HEK293 (cell line): ENCODE measurements around the gene C9orf57.
"Not testable (repeated sequence)": the region's sequence is repeated elsewhere in the genome, so short reads cannot be mapped to it uniquely, and the experiment has no call there.

ENCODE experiments used
- CTCF ChIA-PET: fragments of 350-600 bp; formaldehyde crosslinking; extraction: SDS; loops from one replicate; lab custom pipeline; 2021; ENCODE audit warnings: antibody characterized with exemption; lab: Yijun Ruan, JAX
- POLR2A ChIA-PET: fragments of 300-600 bp; formaldehyde crosslinking; extraction: SDS; loops from one replicate; lab custom pipeline; 2020; ENCODE audit warnings: antibody characterized with exemption, inconsistent platforms; lab: Yijun Ruan, JAX
- H3K27ac ChIP-seq: fragments of 200-500 bp; sonication (Bioruptor generic); 2 replicates; pipeline ENCODE4 v1.5.1; 2014; ENCODE audit warnings: low read depth, low read length, control low read depth, inconsistent platforms; ENCODE audit errors: extremely low read depth
- H3K36me3 ChIP-seq, 2 experiments: fragments of 200-500 bp in 1 of 2; sonication (Bioruptor generic) in 1 of 2; 1 replicate in 1 of 2; 2 replicates in 1 of 2; pipeline ENCODE4 v1.5.1; 2014 to 2017; ENCODE audit warnings: inconsistent platforms in 2 of 2, low read length in 2 of 2; ENCODE audit not compliant: control insufficient read depth in 2 of 2, insufficient read depth in 1 of 2
- H3K4me1 ChIP-seq: fragments of 200-500 bp; sonication (Bioruptor generic); 2 replicates; pipeline ENCODE4 v1.5.1; 2014; ENCODE audit warnings: mild to moderate bottlenecking, low read length, inconsistent platforms; ENCODE audit not compliant: control insufficient read depth, insufficient read depth
- H3K4me3 ChIP-seq: 2 replicates; pipeline ENCODE4 v1.5.1; 2011; ENCODE audit warnings: low read depth, mild to moderate bottlenecking, control low read depth, low read length, moderate library complexity
- H3K9me3 ChIP-seq: fragments of 200-500 bp; sonication (Bioruptor generic); 2 replicates; pipeline ENCODE4 v1.5.1; 2014; ENCODE audit warnings: low read depth, low read length, inconsistent platforms; ENCODE audit not compliant: control insufficient read depth, insufficient read depth
- EGR2 ChIP-seq: fragments of 450-650 bp; formaldehyde crosslinking; IDR thresholded peaks from 2 replicates; pipeline ENCODE4 v1.5.1; 2016; ENCODE audit warnings: low read depth, missing biosample characterization, missing genetic modification characterization
- KLF10 ChIP-seq: fragments of 450-650 bp; IDR thresholded peaks from 2 replicates; pipeline ENCODE4 v1.5.1; 2018; ENCODE audit warnings: missing biosample characterization, mild to moderate bottlenecking, missing genetic modification characterization
- OSR2 ChIP-seq: fragments of 450-650 bp; formaldehyde crosslinking; IDR thresholded peaks from 2 replicates; pipeline ENCODE4 v1.5.1; 2016; ENCODE audit warnings: missing biosample characterization, missing genetic modification characterization
- ZBTB21 ChIP-seq: fragments of 450-650 bp; formaldehyde crosslinking; IDR thresholded peaks from 2 replicates; pipeline ENCODE4 v1.5.1; 2017; ENCODE audit warnings: missing biosample characterization, missing genetic modification characterization
- ZFP69B ChIP-seq: fragments of 450-650 bp; formaldehyde crosslinking; IDR thresholded peaks from 2 replicates; pipeline ENCODE4 v1.5.1; 2016; ENCODE audit warnings: missing biosample characterization, missing genetic modification characterization
- ZNF10 ChIP-seq: fragments of 450-650 bp; formaldehyde crosslinking; IDR thresholded peaks from 2 replicates; pipeline ENCODE4 v1.5.1; 2017; ENCODE audit warnings: missing biosample characterization, missing genetic modification characterization
- ZNF140 ChIP-seq: fragments of 450-650 bp; formaldehyde crosslinking; IDR thresholded peaks from 2 replicates; pipeline ENCODE4 v1.5.1; 2016; ENCODE audit warnings: missing biosample characterization, missing genetic modification characterization
- ZNF146 ChIP-seq: fragments of 450-650 bp; formaldehyde crosslinking; IDR thresholded peaks from 2 replicates; pipeline ENCODE4 v1.5.1; 2016; ENCODE audit warnings: missing biosample characterization, missing genetic modification characterization
- ZNF155 ChIP-seq: fragments of 450-650 bp; formaldehyde crosslinking; IDR thresholded peaks from 2 replicates; pipeline ENCODE4 v1.5.1; 2016; ENCODE audit warnings: missing biosample characterization, missing genetic modification characterization
- ZNF16 ChIP-seq: fragments of 450-650 bp; formaldehyde crosslinking; IDR thresholded peaks from 2 replicates; pipeline ENCODE4 v1.5.1; 2016; ENCODE audit warnings: low read depth, missing biosample characterization, missing genetic modification characterization
- ZNF394 ChIP-seq: fragments of 450-650 bp; formaldehyde crosslinking; IDR thresholded peaks from 2 replicates; pipeline ENCODE4 v1.5.1; 2016; ENCODE audit warnings: missing biosample characterization, missing genetic modification characterization, mild to moderate bottlenecking, moderate library complexity, borderline replicate concordance
- ZNF423 ChIP-seq: fragments of 450-650 bp; formaldehyde crosslinking; IDR thresholded peaks from 2 replicates; pipeline ENCODE4 v1.5.1; 2016; ENCODE audit warnings: missing biosample characterization, missing genetic modification characterization
- ZNF426 ChIP-seq: fragments of 450-650 bp; formaldehyde crosslinking; IDR thresholded peaks from 2 replicates; pipeline ENCODE4 v1.5.1; 2017; ENCODE audit warnings: missing biosample characterization, missing genetic modification characterization, mild to moderate bottlenecking, inconsistent platforms, moderate library complexity
- ZNF501 ChIP-seq: fragments of 450-650 bp; formaldehyde crosslinking; IDR thresholded peaks from 2 replicates; pipeline ENCODE4 v1.5.1; 2016; ENCODE audit warnings: missing biosample characterization, missing genetic modification characterization
- ZNF555 ChIP-seq: fragments of 450-650 bp; formaldehyde crosslinking; conservative IDR thresholded peaks from 2 replicates; pipeline ENCODE4 v1.5.1; 2017; ENCODE audit warnings: missing biosample characterization, mild to moderate bottlenecking, missing genetic modification characterization, inconsistent platforms
- ZNF621 ChIP-seq: fragments of 450-650 bp; formaldehyde crosslinking; IDR thresholded peaks from 2 replicates; pipeline ENCODE4 v1.5.1; 2017; ENCODE audit warnings: missing biosample characterization, missing genetic modification characterization
- ZNF677 ChIP-seq: fragments of 450-650 bp; IDR thresholded peaks from 2 replicates; pipeline ENCODE4 v1.5.0; 2018; ENCODE audit warnings: missing biosample characterization, mild to moderate bottlenecking, missing genetic modification characterization, moderate library complexity
- ZNF701 ChIP-seq: fragments of 450-650 bp; formaldehyde crosslinking; IDR thresholded peaks from 2 replicates; pipeline ENCODE4 v1.5.1; 2016; ENCODE audit warnings: missing biosample characterization, missing genetic modification characterization
- ZNF777 ChIP-seq: fragments of 450-650 bp; formaldehyde crosslinking; IDR thresholded peaks from 2 replicates; pipeline ENCODE4 v1.5.1; 2017; ENCODE audit warnings: missing biosample characterization, missing genetic modification characterization, borderline replicate concordance
- ZNF837 ChIP-seq: fragments of 450-650 bp; formaldehyde crosslinking; IDR thresholded peaks from 2 replicates; pipeline ENCODE4 v1.5.1; 2016; ENCODE audit warnings: missing biosample characterization, missing genetic modification characterization
- TF ChIP-seq, protein P1 (sequence below): fragments of 450-650 bp; formaldehyde crosslinking; IDR thresholded peaks from 2 replicates; pipeline ENCODE4 v1.5.1; 2016; ENCODE audit warnings: missing biosample characterization, missing genetic modification characterization
- TF ChIP-seq, protein P2 (sequence below): fragments of 450-650 bp; formaldehyde crosslinking; conservative IDR thresholded peaks from 2 replicates; pipeline ENCODE4 v1.5.1; 2016; ENCODE audit warnings: low read depth, missing biosample characterization, missing genetic modification characterization
- TF ChIP-seq, protein P3 (sequence below): fragments of 450-650 bp; formaldehyde crosslinking; IDR thresholded peaks from 2 replicates; pipeline ENCODE4 v1.5.1; 2016; ENCODE audit warnings: missing biosample characterization, missing genetic modification characterization

C9orf57 gene

DNA sequence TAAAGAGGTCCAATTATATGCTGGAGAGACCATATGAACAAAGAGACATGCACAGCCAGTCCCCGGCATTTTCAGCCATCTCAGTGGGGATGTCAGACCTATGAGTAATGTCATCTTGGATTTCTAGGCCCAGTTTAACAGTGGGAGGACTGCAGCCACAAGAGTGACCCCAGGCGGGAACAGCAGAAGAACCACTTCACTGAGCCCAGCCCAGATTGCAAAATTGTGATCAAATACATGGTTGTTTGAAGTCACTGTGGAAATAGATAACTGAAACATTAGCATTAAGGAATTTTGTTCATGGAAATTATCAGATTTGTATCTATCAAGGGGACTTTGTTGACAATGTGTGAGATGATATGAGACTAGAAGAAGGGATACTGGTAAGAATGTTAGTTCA is 42.1 kb upstream of the C9orf57 start:
- H3K27ac ChIP-seq = no peak overlapping the region
- H3K9me3 ChIP-seq = no peaks in the 10 kb centered on the region
- no peaks in the 10 kb centered on the region for H3K36me3 ChIP-seq
- no peak overlapping the region for H3K4me3 ChIP-seq
- CTCF ChIA-PET = interaction anchor here (0.5 to 0.7 kb wide), 3 partner anchors 96 to 1108 kb away, joined by 3 to 6 read pairs (median 6); no protein-coding TSS in a partner anchor
- no peak for TF ChIP-seq ZFP69B (tag by site-specific recombination)
- no peak for TF ChIP-seq ZNF155
- no peak for TF ChIP-seq ZNF621 (tag by site-specific recombination)
- TF ChIP-seq ZNF777 (tag by site-specific recombination) = no peak
- no peak for TF ChIP-seq ZNF10 (tag by site-specific recombination)
- TF ChIP-seq ZNF501 (tag by site-specific recombination) = no peak
- TF ChIP-seq KLF10 (tag by site-specific recombination) = no peak
- TF ChIP-seq ZBTB21 (tag by site-specific recombination) = no peak
- TF ChIP-seq ZNF837 = no peak
- no peak for TF ChIP-seq ZNF16 (tag by site-specific recombination)
- no peaks in the 10 kb centered on the region for H3K4me1 ChIP-seq
- POLR2A ChIA-PET = interaction anchor here (0.6 kb wide), 1 partner anchor 34 kb away, joined by 3 read pairs; no protein-coding TSS in a partner anchor

DNA sequence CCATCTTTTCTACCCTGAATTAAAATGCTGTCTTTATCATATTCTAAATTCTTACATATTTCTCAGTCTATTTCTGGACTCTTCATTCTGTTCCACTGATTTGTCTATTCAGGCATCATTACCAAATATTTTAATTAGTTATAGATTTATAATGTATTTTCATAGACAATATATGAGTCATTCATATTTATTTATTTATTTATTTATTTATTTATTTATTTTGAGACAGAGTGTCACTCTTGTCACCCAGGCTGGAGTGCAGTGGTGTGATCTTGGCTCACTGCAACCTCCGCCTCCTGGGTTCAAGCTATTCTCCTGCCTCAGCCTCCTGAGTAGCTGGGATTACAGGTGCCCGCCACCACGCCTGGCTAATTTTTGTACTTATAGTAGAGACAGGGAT is 35.1 kb upstream of the C9orf57 start:
- TF ChIP-seq ZNF140 (tag by site-specific recombination) (0 out of 2 replicates have a peak, but pooled peaks have one; percentile 24), ZNF394 (tag by site-specific recombination) (peak; percentile 27; the same call in 1 of the 2 replicates), ZNF426 (tag by site-specific recombination) (peak; percentile 32), ZNF555 (tag by site-specific recombination) (peak; percentile 21; the same call in 1 of the 2 replicates)
- TF ChIP-seq, all 188 proteins: peak for 4; not testable (repeated sequence) for 184
- POLR2A ChIA-PET, H3K4me1 ChIP-seq, H3K27ac ChIP-seq, H3K4me3 ChIP-seq, H3K9me3 ChIP-seq, CTCF ChIA-PET, H3K36me3 ChIP-seq: not testable (repeated sequence)

DNA sequence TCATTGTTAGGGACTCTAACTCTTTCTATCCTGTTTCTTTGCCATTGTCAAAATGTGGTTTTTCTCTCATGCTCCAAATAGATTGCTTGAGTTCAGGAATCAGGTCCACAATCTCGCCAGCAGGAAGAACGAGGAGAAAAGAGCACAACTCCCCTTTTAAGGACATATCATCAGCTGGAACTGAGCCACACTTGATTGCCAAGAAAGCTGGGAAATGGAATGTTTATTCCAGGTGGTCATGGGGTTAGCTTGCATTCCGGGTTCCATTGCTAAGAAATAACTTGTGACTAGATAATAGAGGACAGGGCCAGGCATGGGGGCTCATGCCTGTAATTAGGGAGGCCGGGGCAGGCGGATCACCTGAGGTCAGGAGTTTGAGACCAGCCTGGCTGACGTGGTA is 32.4 kb upstream of the C9orf57 start:
- ChIA-PET CTCF (interaction anchor here (1.3 kb wide), 1 partner anchor 78 kb away, joined by 7 read pairs; no protein-coding TSS in a partner anchor), POLR2A (no interaction called here)
- no peak overlapping the region for H3K27ac ChIP-seq
- no peaks in the 10 kb centered on the region for H3K4me1 ChIP-seq
- no peak overlapping the region for H3K4me3 ChIP-seq
- no peaks in the 10 kb centered on the region for H3K9me3 ChIP-seq
- H3K36me3 ChIP-seq = no peaks in the 10 kb centered on the region
- TF ChIP-seq OSR2 (tag by site-specific recombination) (no peak), ZNF146 (tag by site-specific recombination) (no peak), EGR2 (tag by site-specific recombination) (no peak), ZNF701 (tag by site-specific recombination) (no peak), ZNF423 (tag by site-specific recombination) (no peak), ZNF677 (tag by site-specific recombination) (no peak)
- TF ChIP-seq, protein P1, sequence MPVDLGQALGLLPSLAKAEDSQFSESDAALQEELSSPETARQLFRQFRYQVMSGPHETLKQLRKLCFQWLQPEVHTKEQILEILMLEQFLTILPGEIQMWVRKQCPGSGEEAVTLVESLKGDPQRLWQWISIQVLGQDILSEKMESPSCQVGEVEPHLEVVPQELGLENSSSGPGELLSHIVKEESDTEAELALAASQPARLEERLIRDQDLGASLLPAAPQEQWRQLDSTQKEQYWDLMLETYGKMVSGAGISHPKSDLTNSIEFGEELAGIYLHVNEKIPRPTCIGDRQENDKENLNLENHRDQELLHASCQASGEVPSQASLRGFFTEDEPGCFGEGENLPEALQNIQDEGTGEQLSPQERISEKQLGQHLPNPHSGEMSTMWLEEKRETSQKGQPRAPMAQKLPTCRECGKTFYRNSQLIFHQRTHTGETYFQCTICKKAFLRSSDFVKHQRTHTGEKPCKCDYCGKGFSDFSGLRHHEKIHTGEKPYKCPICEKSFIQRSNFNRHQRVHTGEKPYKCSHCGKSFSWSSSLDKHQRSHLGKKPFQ (tag by site-specific recombination) = no peak
- TF ChIP-seq, protein P2, sequence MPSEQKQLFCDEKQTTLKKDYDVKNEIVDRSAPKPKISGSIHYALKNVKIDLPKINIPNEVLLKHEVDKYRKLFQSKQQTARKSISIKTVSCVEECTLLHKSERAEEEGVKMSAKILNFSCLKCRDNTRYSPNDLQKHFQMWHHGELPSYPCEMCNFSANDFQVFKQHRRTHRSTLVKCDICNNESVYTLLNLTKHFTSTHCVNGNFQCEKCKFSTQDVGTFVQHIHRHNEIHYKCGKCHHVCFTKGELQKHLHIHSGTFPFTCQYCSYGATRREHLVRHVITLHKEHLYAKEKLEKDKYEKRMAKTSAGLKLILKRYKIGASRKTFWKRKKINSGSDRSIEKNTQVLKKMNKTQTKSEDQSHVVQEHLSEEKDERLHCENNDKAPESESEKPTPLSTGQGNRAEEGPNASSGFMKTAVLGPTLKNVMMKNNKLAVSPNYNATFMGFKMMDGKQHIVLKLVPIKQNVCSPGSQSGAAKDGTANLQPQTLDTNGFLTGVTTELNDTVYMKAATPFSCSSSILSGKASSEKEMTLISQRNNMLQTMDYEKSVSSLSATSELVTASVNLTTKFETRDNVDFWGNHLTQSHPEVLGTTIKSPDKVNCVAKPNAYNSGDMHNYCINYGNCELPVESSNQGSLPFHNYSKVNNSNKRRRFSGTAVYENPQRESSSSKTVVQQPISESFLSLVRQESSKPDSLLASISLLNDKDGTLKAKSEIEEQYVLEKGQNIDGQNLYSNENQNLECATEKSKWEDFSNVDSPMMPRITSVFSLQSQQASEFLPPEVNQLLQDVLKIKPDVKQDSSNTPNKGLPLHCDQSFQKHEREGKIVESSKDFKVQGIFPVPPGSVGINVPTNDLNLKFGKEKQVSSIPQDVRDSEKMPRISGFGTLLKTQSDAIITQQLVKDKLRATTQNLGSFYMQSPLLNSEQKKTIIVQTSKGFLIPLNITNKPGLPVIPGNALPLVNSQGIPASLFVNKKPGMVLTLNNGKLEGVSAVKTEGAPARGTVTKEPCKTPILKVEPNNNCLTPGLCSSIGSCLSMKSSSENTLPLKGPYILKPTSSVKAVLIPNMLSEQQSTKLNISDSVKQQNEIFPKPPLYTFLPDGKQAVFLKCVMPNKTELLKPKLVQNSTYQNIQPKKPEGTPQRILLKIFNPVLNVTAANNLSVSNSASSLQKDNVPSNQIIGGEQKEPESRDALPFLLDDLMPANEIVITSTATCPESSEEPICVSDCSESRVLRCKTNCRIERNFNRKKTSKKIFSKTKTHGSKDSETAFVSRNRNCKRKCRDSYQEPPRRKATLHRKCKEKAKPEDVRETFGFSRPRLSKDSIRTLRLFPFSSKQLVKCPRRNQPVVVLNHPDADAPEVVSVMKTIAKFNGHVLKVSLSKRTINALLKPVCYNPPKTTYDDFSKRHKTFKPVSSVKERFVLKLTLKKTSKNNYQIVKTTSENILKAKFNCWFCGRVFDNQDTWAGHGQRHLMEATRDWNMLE (tag by site-specific recombination) = no peak
- TF ChIP-seq, protein P3, sequence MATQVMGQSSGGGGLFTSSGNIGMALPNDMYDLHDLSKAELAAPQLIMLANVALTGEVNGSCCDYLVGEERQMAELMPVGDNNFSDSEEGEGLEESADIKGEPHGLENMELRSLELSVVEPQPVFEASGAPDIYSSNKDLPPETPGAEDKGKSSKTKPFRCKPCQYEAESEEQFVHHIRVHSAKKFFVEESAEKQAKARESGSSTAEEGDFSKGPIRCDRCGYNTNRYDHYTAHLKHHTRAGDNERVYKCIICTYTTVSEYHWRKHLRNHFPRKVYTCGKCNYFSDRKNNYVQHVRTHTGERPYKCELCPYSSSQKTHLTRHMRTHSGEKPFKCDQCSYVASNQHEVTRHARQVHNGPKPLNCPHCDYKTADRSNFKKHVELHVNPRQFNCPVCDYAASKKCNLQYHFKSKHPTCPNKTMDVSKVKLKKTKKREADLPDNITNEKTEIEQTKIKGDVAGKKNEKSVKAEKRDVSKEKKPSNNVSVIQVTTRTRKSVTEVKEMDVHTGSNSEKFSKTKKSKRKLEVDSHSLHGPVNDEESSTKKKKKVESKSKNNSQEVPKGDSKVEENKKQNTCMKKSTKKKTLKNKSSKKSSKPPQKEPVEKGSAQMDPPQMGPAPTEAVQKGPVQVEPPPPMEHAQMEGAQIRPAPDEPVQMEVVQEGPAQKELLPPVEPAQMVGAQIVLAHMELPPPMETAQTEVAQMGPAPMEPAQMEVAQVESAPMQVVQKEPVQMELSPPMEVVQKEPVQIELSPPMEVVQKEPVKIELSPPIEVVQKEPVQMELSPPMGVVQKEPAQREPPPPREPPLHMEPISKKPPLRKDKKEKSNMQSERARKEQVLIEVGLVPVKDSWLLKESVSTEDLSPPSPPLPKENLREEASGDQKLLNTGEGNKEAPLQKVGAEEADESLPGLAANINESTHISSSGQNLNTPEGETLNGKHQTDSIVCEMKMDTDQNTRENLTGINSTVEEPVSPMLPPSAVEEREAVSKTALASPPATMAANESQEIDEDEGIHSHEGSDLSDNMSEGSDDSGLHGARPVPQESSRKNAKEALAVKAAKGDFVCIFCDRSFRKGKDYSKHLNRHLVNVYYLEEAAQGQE (tag by site-specific recombination) = no peak
